ENCODE data around the gene CAPN5.

CAPN5 gene

DNA sequence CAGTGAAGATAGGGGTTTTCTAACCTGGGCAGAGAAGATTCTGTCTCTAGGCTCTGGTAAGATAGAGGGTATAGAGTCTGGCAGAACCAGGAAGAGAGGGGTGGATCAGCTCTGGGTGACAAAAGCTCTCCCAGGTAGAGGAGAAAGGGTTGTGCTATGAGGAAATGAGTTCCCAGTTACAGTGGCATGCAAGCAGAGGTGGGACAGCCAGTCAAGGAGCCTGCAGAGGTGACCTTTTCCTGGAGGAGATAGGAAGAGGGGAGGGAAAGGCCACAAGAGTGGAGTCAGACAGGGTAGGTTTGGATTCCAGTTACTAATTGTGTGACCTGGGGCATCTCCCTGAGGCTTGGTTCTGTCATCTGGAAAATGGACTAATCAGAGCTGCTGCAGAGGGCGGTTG is 3.4 kb upstream of the CAPN5 start:
- H3K4me3 ChIP-seq (ENCODE audit: low read depth, low read length), result no peak overlapping the region
- DNase-seq (ENCODE audit: low read depth), result no peak
- TF ChIP-seq, protein P1, sequence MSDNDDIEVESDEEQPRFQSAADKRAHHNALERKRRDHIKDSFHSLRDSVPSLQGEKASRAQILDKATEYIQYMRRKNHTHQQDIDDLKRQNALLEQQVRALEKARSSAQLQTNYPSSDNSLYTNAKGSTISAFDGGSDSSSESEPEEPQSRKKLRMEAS (IDR thresholded peaks at IDR 0.05; ENCODE audit: low read depth, low read length), result no peak
- TF ChIP-seq CTCF (IDR thresholded peaks at IDR 0.05; ENCODE audit: low read depth, low read length) (no peak), MYC (IDR thresholded peaks at IDR 0.05; ENCODE audit: low read depth, low read length) (no peak), POLR2A (IDR thresholded peaks at IDR 0.05; ENCODE audit: extremely low read depth, insufficient read length) (no peak)

DNA sequence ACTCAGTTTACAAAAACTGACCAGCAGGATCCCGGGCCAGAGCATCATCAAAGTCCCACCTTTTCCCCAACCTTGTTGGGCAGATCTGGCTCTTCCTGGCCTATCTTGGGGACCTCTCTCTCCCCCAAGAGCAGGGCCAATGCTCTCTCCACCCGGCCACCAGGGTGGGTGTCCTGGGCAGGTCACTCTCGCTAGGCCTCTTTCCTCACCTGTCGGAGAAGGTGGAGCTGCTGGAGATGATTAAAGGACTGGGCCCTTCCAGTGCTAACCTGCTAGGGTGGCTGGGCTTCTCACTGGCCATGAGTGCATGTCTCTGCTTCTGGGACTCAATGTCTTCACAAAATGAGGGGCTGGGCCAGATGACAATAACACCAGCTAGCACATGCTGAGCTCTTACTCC is 2.9 kb upstream of the CAPN5 start:
- DNase-seq (ENCODE audit: low read depth), result no peak
- H3K4me3 ChIP-seq (ENCODE audit: low read depth, low read length), result no peak overlapping the region
- TF ChIP-seq, protein P1 (IDR thresholded peaks at IDR 0.05; ENCODE audit: low read depth, low read length), result no peak
- TF ChIP-seq MYC (IDR thresholded peaks at IDR 0.05; ENCODE audit: low read depth, low read length) (no peak), POLR2A (IDR thresholded peaks at IDR 0.05; ENCODE audit: extremely low read depth, insufficient read length) (no peak), CTCF (IDR thresholded peaks at IDR 0.05; ENCODE audit: low read depth, low read length) (no peak)

- TF ChIP-seq POLR2A (IDR thresholded peaks at IDR 0.05; ENCODE audit: extremely low read depth, insufficient read length) (no peak), MYC (IDR thresholded peaks at IDR 0.05; ENCODE audit: low read depth, low read length) (no peak), CTCF (IDR thresholded peaks at IDR 0.05; ENCODE audit: low read depth, low read length) (no peak)
- TF ChIP-seq, protein P1 (IDR thresholded peaks at IDR 0.05; ENCODE audit: low read depth, low read length), result no peak
- DNase-seq (ENCODE audit: low read depth), result no peak
- H3K4me3 ChIP-seq (ENCODE audit: low read depth, low read length), result no peak overlapping the region
These were observed 2.0 kb upstream of the CAPN5 start for GRCh38 chr11:77064648-77065217.

DNA sequence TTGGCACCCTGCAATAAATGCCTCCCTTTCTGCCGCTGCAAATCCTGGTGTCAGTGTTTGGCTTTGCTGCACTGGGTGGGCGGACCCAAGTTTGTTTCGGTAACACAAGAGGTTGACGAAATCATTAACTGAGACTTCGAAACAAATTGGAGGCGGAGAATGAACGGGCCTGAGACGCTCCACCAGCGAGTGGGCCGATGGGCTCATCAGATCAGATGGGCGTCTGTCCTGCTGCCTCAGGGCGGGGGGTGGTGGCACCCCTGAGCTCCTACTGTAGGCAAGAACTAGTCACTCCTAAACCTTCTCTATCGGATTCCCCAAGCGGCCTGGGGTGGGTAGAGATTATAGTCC is 918 bp upstream of the CAPN5 start:
- H3K4me3 ChIP-seq (ENCODE audit: low read depth, low read length), result peak overlapping the region; percentile 40
- no peak for TF ChIP-seq POLR2A (IDR thresholded peaks at IDR 0.05; ENCODE audit: extremely low read depth, insufficient read length)
- TF ChIP-seq CTCF (IDR thresholded peaks at IDR 0.05; ENCODE audit: low read depth, low read length), result no peak
- TF ChIP-seq, protein P1 (IDR thresholded peaks at IDR 0.05; ENCODE audit: low read depth, low read length), result no peak
- no peak for TF ChIP-seq MYC (IDR thresholded peaks at IDR 0.05; ENCODE audit: low read depth, low read length)
- peak; percentile 44 for DNase-seq (ENCODE audit: low read depth)

GRCh38 chr11:77067861-77068443 is 1.2 kb downstream of the CAPN5 start:
- no peak for DNase-seq (ENCODE audit: low read depth)
- TF ChIP-seq, protein P1 (IDR thresholded peaks at IDR 0.05; ENCODE audit: low read depth, low read length), result no peak
- TF ChIP-seq POLR2A (IDR thresholded peaks at IDR 0.05; ENCODE audit: extremely low read depth, insufficient read length), result no peak
- no peak for TF ChIP-seq MYC (IDR thresholded peaks at IDR 0.05; ENCODE audit: low read depth, low read length)
- TF ChIP-seq CTCF (IDR thresholded peaks at IDR 0.05; ENCODE audit: low read depth, low read length), result no peak
- no peak overlapping the region for H3K4me3 ChIP-seq (ENCODE audit: low read depth, low read length)

Measured in NB4 (cell line).